Neural cell (in vitro differentiated cells): Measurements from ENCODE around the gene IPO8. TPM values are rescaled to one million over a fixed set of nuclear protein-coding genes. Genes with fewer than 3 reads are reported as not detected.

Experiments used
- H2AFZ ChIP-seq: fragments of 200-600, 300-800 bp; sonication (generic), shearing (Covaris generic); 2 replicates; pipeline ENCODE4 v1.6.0; 2014; ENCODE audit warnings: low read depth, mild to moderate bottlenecking, antibody characterized with exemption, low read length, moderate library complexity
- H3F3A ChIP-seq: fragments of 200-600 bp; shearing (Covaris generic); 2 replicates; pipeline ENCODE4 v1.6.1; 2016; ENCODE audit warnings: mild to moderate bottlenecking, moderate library complexity, mixed read lengths, antibody characterized with exemption, low read length; ENCODE audit not compliant: insufficient read depth, poor library complexity, severe bottlenecking
- H3K27ac ChIP-seq: fragments of 200-600, 300-800 bp; sonication (generic), shearing (Covaris generic); 2 replicates; pipeline ENCODE4 v1.5.1; 2014; ENCODE audit warnings: mild to moderate bottlenecking, low read length, moderate library complexity
- H3K27me3 ChIP-seq: fragments of 300-800, 200-600 bp; sonication (generic), shearing (Covaris generic); 2 replicates; pipeline ENCODE4 v1.6.0; 2014; ENCODE audit warnings: mild to moderate bottlenecking, low read depth, low read length, moderate library complexity; ENCODE audit not compliant: insufficient read depth
- H3K36me3 ChIP-seq: fragments of 300-800, 200-600 bp; sonication (generic), shearing (Covaris generic); 2 replicates; pipeline ENCODE4 v1.5.1; 2014; ENCODE audit warnings: mild to moderate bottlenecking, antibody characterized with exemption, low read length, moderate library complexity; ENCODE audit not compliant: insufficient read depth
- H3K4me2 ChIP-seq: fragments of 300-800, 200-600 bp; sonication (generic), shearing (Covaris generic); 2 replicates; pipeline ENCODE4 v1.6.0; 2014; ENCODE audit warnings: mild to moderate bottlenecking, low read length
- H3K4me3 ChIP-seq: fragments of 300-800, 200-600 bp; sonication (generic), shearing (Covaris generic); 2 replicates; pipeline ENCODE4 v1.5.1; 2014; ENCODE audit warnings: mild to moderate bottlenecking, low read length, moderate library complexity
- H3K79me2 ChIP-seq: fragments of 200-600 bp; shearing (Covaris generic); replicated peaks from 2 replicates; pipeline ENCODE4 v1.6.0; 2014; ENCODE audit warnings: mild to moderate bottlenecking, low read length, moderate library complexity; ENCODE audit not compliant: insufficient read depth
- H3K9ac ChIP-seq: fragments of 300-800, 200-600 bp; sonication (generic), shearing (Covaris generic); 2 replicates; pipeline ENCODE4 v1.6.1; 2016; ENCODE audit warnings: mild to moderate bottlenecking, low read length, mixed read lengths
- H3K9me2 ChIP-seq: fragments of 200-600 bp; shearing (Covaris generic); 2 replicates; pipeline ENCODE4 v1.6.1; 2016; ENCODE audit warnings: mild to moderate bottlenecking, low read length, mixed read lengths; ENCODE audit not compliant: insufficient read depth
- H3K9me3 ChIP-seq: fragments of 200-600, 300-800 bp; sonication (generic), shearing (Covaris generic); 2 replicates; pipeline ENCODE4 v1.6.1; 2016; ENCODE audit warnings: mild to moderate bottlenecking, mixed run types, low read length, moderate library complexity, mixed read lengths
- H4K20me1 ChIP-seq: fragments of 200-600 bp; shearing (Covaris generic); 2 replicates; pipeline ENCODE4 v1.6.1; 2016; ENCODE audit warnings: mild to moderate bottlenecking, mixed run types; ENCODE audit not compliant: insufficient read depth
- EP300 ChIP-seq: fragments of 450-650 bp; conservative IDR thresholded peaks from 2 replicates; pipeline ENCODE4 v1.6.1; 2014; ENCODE audit warnings: antibody characterized with exemption, mild to moderate bottlenecking, moderate library complexity; ENCODE audit not compliant: poor library complexity, severe bottlenecking
- EZH2 ChIP-seq: fragments of 200-600, 300-800 bp; shearing (Covaris generic), sonication (generic); IDR thresholded peaks from 2 replicates; pipeline ENCODE4 v1.6.1; 2014; ENCODE audit warnings: antibody characterized with exemption, low read length, borderline replicate concordance, mild to moderate bottlenecking; ENCODE audit not compliant: insufficient read depth, poor library complexity, severe bottlenecking
- MXI1 ChIP-seq: fragments of 450-650 bp; conservative IDR thresholded peaks from 2 replicates; pipeline ENCODE4 v1.6.1; 2014; ENCODE audit warnings: antibody characterized with exemption, mild to moderate bottlenecking; ENCODE audit not compliant: poor library complexity, severe bottlenecking
- POLR2AphosphoS5 ChIP-seq: IDR thresholded peaks from 2 replicates; pipeline ENCODE4 v1.6.1; 2012
- RAD21 ChIP-seq: fragments of 450-650 bp; conservative IDR thresholded peaks from 2 replicates; pipeline ENCODE4 v1.6.1; 2014; ENCODE audit warnings: antibody characterized with exemption, mild to moderate bottlenecking, moderate library complexity
- REST ChIP-seq: IDR thresholded peaks from 2 replicates; pipeline ENCODE4 v1.6.1; 2012; ENCODE audit warnings: borderline replicate concordance
- SMC3 ChIP-seq: fragments of 450-650 bp; conservative IDR thresholded peaks from 2 replicates; pipeline ENCODE4 v1.6.1; 2014; ENCODE audit warnings: antibody characterized with exemption, mild to moderate bottlenecking, moderate library complexity; ENCODE audit not compliant: poor library complexity
- TAF1 ChIP-seq: IDR thresholded peaks from 2 replicates; pipeline ENCODE4 v1.6.1; 2012; ENCODE audit warnings: low read depth
- polyA minus RNA-seq: library from RNA; depleted of rRNA, polyadenylated mRNA; stranded (reverse); fragments of >200 nt; gene quantifications from 2 replicates; pipeline ENCODE4 v1.2.3, GENCODE V29; 2014
- polyA plus RNA-seq: library from polyadenylated mRNA; depleted of rRNA; stranded (reverse); fragments of >200 nt; gene quantifications from 2 replicates; pipeline ENCODE4 v1.2.3, GENCODE V29; 2014
- TF ChIP-seq, protein P1 (sequence below): fragments of 450-650 bp; IDR thresholded peaks from 2 replicates; pipeline ENCODE4 v1.5.1; 2014; ENCODE audit warnings: antibody characterized with exemption, mild to moderate bottlenecking, moderate library complexity; ENCODE audit not compliant: poor library complexity, severe bottlenecking

The IPO8 gene
- 18.8 and 24.3 TPM in 2 replicates for polyA plus RNA-seq
- 32.6 and 36.0 TPM in 2 replicates for polyA minus RNA-seq

- H3K9me2 ChIP-seq: no peaks in the 10 kb centered on the region
- peak within 1 kb of the TSS; percentile 98 for H2AFZ ChIP-seq
These were observed at the start of gene IPO8 for GRCh38 chr12:30695199-30696102. Gene IPO8, minus strand, starts transcription at chr12:30695869. Its CDS starts 222 bp downstream, at chr12:30695647.

GRCh38 chr12:30744321-30744720 lies 48.7 kb upstream of the IPO8 start:
- Histone ChIP-seq H3K27me3 (no peaks in the 10 kb centered on the region), H2AFZ (no peak overlapping the region), H3K4me3 (no peak overlapping the region), H3K27ac (no peak overlapping the region), H4K20me1 (no peaks in the 10 kb centered on the region), H3F3A (no peaks in the 10 kb centered on the region), H3K79me2 (peaks cover 8% of the 10 kb centered on the region), H3K36me3 (peaks cover 7% of the 10 kb centered on the region), H3K9me3 (no peaks in the 10 kb centered on the region), H3K4me2 (no peak overlapping the region), H3K9ac (no peak overlapping the region), H3K9me2 (no peaks in the 10 kb centered on the region)
- no peak for TF ChIP-seq TAF1
- no peak for TF ChIP-seq SMC3
- TF ChIP-seq REST: no peak
- no peak for TF ChIP-seq EP300
- TF ChIP-seq, protein P1, sequence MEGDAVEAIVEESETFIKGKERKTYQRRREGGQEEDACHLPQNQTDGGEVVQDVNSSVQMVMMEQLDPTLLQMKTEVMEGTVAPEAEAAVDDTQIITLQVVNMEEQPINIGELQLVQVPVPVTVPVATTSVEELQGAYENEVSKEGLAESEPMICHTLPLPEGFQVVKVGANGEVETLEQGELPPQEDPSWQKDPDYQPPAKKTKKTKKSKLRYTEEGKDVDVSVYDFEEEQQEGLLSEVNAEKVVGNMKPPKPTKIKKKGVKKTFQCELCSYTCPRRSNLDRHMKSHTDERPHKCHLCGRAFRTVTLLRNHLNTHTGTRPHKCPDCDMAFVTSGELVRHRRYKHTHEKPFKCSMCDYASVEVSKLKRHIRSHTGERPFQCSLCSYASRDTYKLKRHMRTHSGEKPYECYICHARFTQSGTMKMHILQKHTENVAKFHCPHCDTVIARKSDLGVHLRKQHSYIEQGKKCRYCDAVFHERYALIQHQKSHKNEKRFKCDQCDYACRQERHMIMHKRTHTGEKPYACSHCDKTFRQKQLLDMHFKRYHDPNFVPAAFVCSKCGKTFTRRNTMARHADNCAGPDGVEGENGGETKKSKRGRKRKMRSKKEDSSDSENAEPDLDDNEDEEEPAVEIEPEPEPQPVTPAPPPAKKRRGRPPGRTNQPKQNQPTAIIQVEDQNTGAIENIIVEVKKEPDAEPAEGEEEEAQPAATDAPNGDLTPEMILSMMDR: no peak

More at GRCh38 chr12:30695199-30696102, at the start of gene IPO8:
- Histone ChIP-seq H3K27ac (peak within 1 kb of the TSS; percentile 28), H3K4me2 (peak within 1 kb of the TSS; percentile 98), H3K27me3 (no peaks in the 10 kb centered on the region), H3F3A (no peaks in the 10 kb centered on the region), H3K9ac (peak within 1 kb of the TSS; percentile 79), H3K79me2 (peaks cover 16% of the 10 kb centered on the region), H3K4me3 (peak within 1 kb of the TSS; percentile 94), H3K9me3 (no peaks in the 10 kb centered on the region), H4K20me1 (no peaks in the 10 kb centered on the region), H3K36me3 (no peaks in the 10 kb centered on the region)
- peak; percentile 36 for TF ChIP-seq MXI1
- peak; percentile 33 for TF ChIP-seq POLR2AphosphoS5
- peak; percentile 50 for TF ChIP-seq REST
- TF ChIP-seq RAD21: no peak
- TF ChIP-seq, protein P1: peak; percentile 73
- TF ChIP-seq SMC3: no peak
- TF ChIP-seq TAF1: no peak
- no peak for TF ChIP-seq EZH2
- TF ChIP-seq EP300: no peak
